Measurements from ENCODE around the gene CYB5RL.
"Not testable (repeated sequence)": the region's sequence is repeated elsewhere in the genome, so short reads cannot be mapped to it uniquely, and the experiment has no call there.

Gene CYB5RL, protein sequence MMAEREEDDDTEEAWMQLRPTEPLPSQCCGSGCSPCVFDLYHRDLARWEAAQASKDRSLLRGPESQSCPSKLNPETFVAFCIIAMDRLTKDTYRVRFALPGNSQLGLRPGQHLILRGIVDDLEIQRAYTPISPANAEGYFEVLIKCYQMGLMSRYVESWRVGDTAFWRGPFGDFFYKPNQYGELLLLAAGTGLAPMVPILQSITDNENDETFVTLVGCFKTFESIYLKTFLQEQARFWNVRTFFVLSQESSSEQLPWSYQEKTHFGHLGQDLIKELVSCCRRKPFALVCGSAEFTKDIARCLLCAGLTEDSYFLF

DNA sequence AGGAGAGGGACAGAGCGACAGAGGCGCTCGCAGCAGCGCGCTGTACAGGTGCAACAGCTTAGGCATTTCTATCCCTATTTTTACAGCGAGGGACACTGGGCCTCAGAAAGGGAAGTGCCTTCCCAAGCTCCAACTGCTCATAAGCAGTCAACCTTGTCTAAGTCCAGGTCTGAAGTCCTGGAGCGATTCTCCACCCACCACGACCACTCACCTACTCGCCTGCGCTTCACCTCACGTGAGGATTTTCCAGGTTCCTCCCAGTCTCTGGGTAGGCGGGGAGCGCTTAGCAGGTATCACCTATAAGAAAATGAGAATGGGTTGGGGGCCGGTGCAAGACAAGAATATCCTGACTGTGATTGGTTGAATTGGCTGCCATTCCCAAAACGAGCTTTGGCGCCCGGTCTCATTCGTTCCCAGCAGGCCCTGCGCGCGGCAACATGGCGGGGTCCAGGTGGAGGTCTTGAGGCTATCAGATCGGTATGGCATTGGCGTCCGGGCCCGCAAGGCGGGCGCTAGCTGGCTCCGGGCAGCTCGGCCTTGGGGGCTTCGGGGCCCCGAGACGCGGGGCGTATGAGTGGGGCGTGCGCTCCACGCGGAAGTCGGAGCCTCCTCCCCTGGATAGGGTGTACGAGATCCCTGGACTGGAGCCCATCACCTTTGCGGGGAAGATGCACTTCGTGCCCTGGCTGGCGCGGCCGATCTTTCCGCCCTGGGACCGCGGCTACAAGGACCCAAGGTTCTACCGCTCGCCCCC, at the start of gene CYB5RL, which contains the start of gene MRPL37:
Gene CYB5RL, minus strand, starts transcription at position 266 of the 754 bp plus-strand sequence. CDS start 4,414 bp downstream, outside the sequence.
Gene MRPL37, plus strand, starts transcription at position 403 of the 754 bp plus-strand sequence. Its CDS starts 77 bp downstream, at position 480.
- DNase-seq (ENCODE audit: low read depth), result peak; percentile 85

DNA sequence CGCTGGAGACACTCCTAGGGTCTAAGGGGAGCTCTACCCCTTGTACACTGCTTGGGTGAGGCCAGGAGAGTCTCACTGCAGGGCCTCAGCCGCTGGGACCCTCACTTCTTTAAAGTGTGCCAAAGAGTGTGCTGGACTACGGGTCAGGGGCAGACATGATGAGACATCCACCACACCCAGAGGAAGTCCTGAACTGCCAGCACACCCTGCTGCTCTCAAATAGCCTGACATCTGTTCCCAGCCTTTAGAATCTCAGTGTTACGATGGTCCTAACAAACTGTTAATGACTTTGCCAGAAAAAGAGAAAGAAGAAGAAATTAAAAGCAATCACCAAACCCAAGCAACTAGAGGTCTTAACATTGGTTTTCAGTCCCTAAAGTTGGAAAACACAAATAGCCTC, 49.1 kb upstream of the CYB5RL start:
- DNase-seq (ENCODE audit: low read depth), result no peak

DNA sequence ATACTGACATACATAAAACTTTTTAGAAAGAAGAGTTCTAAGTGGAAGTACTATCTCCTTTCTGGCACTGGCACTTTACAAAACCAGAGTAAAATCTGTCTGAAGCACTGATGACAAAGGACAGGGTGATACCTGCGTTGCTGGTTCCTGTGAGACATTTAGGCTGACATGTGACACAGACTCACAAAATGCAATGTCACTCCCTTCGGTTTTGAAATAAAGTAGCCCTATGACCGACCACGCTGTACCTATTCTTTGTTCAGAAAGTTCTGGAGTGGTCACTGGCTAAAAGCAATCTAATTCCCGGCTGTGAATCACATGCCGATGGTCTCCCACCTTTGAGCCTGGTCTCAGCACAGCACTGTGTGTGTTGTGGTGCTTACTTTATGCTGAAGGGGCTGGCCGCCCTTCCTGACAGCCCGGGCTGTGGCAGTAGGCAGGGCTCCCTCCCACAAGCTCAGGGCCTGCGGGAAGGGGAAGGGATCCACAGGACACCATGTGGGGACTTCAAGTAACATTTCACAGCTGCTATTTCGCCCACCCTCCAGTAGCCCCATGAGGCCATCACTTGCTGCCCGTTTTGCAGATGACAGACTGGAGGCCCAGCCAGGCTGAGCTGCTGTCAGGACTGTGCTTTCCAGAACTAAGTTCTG, 48.2 kb upstream of the CYB5RL start:
- DNase-seq (ENCODE audit: low read depth), result no peak

DNA sequence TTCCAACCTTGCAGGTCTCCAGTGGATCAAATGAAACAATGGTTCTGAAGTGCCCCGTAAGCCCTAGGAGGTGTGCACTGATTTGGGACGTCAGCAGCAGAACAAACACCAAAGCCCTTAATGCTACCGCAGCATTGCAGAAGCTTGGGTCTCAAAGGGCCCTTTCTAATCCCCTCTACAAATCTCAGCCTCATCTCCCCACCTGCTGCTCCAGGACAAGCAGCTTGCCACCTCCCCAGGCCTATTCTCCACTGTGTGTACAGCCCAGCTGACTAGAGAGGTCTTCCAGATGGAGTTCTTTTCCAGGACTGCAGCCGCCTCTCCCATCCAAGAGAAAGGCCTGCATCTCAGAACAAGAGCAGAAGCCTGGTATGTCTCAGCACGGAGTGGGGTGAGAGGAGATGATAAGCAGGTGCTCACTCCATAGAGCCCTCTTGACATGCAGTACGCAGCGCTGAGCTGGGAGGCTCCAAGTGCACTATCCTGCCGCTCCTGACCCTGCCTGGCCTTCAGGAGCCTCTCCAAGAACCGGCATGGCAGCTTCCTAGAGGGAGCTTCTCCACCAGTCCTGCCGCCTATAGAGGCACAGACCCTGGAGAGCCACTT, 46.4 kb upstream of the CYB5RL start:
- no peak for DNase-seq (ENCODE audit: low read depth)

DNA sequence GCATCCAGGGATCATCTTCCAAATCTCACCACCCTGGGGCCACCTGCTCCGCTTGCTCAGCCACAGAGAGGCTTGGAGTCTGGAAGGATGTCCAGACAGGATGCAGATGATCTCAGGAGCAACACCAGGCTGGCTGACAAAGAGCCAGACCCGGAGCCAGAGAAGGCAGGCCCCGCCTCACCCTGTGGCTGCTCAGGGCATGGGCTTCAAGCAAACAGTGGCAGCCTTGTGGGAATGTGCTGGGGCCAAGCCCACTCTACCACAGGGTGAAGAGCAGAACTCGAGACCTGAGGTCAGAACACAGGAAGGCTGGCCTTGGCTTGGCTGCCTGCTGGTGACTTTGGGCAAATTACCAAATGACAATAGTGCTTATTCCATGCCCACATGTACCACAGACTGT, 45.7 kb upstream of the CYB5RL start:
- DNase-seq (ENCODE audit: low read depth), result no peak

DNA sequence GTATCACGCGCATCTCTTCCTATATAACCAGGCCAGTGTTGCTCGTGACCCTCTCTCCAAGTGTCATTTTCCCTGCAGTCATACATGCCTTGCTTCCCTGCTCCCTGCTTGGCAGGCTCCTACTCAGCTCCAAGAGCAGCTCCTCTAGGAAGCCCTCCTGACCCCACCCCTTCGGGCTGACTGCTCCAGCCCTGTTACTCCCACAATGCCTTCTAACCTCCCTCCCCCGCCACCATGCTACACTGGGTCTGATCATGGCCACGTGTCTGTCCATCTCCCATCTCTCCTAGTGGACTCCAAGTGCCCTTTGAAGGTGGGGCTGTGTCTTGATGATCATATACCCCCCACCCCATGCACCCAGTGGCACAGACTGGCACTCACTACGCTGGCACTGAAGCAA, 44.8 kb upstream of the CYB5RL start:
- no peak for DNase-seq (ENCODE audit: low read depth)

DNA sequence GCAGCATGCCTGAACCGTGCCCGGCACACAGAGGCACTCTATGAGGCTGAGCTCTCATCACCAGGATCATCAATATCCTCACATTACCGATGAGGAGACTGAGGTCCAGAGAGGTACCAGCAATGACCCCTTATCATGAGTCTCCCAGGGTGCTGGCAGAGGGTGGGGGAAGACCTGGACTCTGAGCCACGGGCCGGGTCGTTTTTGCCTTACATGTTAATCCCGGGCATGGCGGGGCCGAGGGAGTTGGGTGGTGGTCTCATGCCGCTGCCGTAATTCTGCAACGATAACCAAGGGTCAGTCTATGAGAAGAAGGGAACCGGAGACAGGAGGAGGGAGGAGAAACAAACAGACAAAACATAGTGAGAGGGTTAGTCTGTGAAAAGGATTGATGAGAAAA, 43.2 kb upstream of the CYB5RL start:
- no peak for DNase-seq (ENCODE audit: low read depth)

DNA sequence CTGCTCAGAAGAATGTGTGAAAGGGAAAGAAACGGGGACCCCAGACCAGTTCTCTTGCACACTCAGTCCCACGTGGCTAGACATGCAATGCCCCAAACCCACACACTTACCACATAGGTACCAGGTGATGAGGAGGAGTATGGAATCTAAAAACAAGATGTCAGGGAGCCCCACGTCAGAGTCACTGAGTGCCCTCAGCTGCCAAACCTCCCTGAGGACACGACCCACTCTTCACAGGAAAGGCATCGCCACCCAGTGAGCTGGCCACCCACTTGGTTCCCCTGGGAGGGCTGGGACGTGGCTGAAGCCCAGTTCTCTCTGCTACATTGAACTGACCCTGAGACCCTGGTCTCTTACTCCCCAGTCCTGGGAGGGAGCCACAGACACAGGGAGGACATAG, 41.5 kb upstream of the CYB5RL start:
- DNase-seq (ENCODE audit: low read depth), result no peak

DNA sequence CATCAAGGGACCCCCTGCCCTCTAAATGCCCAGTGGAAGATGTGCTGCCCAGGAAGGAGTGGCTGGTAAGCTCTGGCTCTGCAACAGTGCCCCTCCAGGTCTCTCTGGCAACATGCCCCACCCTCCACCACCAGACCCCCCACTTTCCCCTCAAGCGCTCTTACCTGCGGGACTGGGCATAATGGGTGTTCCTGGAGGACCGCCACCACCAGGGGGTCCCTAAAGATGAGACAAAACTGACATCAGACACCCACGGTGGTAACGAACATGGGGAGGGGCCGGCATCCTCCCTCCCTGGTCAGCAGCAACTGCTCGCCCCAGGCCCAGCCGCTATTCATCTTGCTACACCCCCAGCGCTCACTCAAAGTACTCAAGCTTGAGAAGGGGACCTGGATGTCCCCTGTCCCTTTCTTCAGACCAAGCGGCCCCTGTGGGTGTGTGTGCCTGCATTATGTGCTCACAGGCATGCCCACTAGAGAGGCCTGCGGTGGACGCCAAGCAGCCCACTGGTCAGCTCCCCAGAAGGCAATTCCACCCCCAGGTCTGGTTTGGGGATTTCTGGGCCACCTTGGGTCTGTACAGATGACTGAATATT, 41.0 kb upstream of the CYB5RL start:
- no peak for DNase-seq (ENCODE audit: low read depth)

DNA sequence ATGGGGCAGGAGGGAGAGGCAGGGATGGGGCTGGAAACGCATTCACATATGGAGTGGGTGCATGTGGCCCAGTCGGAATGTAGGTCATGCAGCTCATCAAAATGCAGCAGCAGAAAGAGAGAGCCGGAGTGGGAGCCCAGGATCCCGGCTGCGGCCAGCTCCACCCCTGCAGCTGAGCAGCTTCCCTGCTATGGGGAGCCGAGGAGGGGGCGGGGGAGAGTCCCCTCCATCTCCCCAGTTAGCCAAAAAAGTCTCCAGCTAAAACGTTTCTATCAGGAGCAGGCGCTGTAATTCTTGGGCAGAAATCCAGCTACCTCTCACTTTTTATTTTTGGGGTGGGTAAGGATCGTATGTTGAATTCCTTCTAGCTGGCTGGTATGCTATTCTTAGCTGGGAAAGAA, 39.8 kb upstream of the CYB5RL start:
- no peak for DNase-seq (ENCODE audit: low read depth)

DNA sequence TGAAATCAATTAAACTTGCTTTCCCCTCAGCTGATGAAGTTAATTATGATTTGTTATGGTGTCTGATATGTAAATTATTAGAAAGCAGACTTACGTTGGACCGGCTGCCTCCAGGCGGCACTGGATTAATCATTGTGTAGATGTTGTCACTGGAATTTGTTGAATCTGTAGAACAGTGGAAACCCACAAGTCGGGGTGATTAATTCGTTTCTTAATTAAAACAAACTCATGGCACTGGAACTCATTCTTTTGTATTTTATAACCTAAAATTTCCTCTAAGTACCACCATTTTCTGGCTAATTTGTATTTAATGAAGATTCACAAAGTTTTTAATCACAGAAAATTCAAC, 39.2 kb upstream of the CYB5RL start:
- DNase-seq (ENCODE audit: low read depth), result no peak

DNA sequence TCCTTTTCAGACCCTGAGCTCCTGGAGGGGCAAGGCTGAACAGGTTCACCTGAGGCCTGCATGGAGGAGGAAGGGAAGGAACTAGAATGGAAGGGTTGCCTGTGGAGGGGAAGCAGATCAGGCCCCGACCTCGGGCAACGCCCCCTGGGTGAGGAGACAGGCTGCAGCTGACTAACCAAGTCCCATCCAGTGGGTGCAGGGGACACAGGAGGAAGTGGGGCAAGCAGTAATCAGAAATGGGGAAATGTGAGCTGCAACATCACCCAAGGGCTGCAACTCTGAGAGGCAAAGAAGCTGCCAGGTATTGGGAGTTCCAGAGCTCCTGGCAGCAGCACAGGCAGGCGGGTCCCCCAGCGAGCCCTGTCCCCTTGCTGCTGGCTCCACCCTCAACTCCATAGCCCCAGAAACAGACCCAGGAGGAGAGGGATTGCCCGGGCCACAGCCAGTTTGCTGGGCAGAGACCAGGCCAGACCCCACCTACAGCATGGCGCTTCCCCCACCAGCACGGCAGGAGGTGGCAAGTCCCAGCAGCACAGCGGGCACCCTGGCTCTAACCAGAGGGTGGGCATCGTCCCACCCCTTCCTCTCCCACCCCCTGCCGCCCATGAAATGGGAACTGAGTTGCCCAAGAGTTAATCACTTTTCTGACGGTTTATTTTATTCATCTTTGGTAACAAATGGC, 38.7 kb upstream of the CYB5RL start:
- DNase-seq (ENCODE audit: low read depth), result no peak

DNA sequence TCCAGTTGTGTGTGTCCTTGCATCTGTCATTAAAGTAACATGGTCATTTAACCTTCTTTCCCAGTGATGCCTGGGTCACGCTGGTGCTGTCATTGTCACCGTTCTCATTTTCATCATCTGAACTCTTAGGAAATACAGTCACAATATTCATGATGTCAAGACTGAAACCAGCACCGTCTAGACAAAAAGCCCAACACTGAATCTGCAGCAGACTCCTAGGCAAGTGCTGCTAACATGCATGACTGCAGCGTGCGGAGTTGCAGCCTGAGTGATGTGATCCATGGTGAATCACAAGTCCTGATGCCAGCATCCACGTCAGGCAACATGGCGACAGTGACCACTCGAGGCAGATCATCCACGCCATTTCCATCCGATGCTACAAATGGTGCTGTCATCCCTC, 37.8 kb upstream of the CYB5RL start:
- no peak for DNase-seq (ENCODE audit: low read depth)

DNA sequence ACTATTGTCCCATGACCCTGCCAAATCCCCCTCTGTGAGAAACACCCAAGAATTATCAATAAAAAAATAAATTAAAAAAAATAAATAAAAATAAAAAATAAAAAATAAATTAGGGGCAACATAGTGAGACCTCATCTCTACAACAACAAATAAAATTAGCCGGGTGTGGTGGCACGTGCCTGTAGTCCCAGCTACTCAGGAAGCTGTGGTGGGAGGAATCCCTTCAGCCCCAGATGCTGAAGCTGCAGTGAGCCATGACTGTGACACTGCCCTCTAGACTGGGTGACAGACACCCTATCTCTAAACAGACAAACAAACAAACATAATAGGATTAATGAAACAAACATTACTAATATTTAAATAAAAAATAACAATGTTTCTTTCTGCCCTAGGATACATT, 34.5 kb upstream of the CYB5RL start:
- DNase-seq (ENCODE audit: low read depth), result no peak

DNA sequence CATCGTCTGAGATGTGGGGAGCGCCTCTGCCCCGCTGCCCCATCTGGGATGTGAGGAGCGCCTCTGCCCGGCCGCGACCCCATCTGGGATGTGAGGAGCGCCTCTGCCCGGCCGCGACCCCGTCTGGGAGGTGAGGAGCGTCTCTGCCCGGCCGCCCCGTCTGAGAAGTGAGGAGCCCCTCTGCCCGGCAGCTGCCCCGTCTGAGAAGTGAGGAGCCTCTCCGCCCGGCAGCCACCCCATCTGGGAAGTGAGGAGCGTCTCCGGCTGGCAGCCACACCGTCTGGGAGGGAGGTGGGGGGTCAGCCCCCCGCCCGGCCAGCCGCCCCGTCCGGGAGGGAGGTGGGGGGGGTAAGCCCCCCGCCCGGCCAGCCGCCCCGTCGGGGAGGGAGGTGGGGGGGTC, 33.4 kb upstream of the CYB5RL start:
- not testable (repeated sequence) for DNase-seq (ENCODE audit: low read depth)

DNA sequence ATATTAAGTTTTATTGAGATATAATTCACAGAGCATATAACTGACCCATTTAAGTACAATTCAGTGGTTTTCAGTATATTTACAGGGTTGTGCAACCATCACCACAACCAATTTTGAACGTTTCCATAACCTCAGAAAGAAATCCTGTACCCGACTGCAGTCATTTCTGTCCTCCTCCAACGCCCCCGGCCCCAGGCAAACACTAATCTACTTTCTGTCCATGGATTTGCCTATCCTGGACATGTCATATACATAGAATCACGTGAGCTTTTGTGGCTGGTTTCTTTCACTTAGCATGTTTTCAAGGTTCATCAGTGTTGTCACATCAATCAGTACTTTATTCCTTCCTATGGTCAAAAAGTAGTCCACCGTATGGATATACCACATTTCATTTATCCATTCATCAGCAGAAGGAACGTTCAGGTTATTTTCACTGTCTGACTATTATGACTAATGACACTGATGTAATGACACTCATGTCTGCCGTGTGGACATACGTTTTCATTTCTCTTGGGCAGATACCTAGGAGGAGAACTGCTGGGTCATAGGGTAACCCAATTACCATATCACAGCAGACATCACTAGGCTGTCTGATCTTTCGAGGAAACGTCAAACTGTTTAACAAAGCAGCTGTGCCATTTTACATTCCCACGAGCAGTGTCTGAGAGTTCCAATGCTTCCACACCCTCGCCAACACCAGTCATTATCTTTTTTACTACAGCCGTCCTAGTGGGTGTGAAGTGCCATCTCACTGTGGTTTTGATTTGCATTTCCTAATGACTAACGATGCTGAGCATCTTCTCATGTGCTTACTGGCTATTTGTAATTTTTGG, 30.9 kb upstream of the CYB5RL start:
- no peak for DNase-seq (ENCODE audit: low read depth)

DNA sequence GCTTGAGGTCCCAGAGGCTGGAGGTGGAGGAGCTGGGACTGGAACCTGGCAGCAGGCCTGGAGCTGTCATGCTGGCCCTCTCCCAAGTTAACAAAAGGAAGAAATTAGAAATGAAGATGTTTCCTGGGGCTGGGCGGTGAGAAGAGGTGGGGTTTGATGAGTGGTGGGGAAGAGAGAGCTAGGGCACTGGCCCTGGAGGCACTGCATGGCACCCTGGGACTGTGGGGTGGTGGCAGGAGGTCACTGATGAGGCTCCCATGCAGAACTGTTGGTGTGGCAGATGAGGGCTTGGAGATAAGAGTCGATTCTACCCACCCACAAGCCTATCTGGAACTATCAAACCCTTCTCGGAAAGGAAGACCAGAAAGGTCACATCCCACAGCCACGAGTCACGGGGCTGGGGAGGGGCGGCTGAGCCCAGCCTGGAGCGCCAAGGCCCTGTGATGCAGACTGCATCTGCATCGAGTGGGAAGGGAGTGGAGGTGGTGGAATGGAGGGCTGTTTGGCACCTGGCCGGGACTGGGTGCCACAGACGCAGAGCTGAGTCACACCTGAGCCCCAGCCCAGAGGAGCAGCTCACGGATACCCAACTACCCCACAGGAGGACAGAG, 29.6 kb upstream of the CYB5RL start:
- no peak for DNase-seq (ENCODE audit: low read depth)

DNA sequence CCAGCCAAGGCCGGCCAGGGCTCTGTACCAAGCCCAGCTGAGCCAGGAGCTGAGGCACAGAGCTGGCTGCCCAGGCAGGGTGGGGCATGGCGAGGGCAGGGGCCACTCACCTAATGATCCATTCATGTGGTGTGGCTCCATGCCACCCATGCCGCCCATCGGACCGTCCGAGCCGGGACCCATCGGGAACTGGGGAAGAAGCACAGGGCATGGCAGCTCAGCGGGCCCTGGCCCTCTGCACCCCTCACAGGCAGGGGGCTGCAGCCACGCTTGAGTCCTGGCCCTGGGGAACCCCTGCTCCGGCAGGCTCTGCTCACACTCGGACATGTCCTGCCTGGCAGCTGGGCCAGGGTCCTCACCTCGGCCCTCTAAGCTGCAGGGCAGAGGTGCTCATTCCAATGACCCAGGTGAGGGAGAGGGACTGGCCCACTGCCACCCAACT, 28.8 kb upstream of the CYB5RL start:
- DNase-seq (ENCODE audit: low read depth), result no peak

DNA sequence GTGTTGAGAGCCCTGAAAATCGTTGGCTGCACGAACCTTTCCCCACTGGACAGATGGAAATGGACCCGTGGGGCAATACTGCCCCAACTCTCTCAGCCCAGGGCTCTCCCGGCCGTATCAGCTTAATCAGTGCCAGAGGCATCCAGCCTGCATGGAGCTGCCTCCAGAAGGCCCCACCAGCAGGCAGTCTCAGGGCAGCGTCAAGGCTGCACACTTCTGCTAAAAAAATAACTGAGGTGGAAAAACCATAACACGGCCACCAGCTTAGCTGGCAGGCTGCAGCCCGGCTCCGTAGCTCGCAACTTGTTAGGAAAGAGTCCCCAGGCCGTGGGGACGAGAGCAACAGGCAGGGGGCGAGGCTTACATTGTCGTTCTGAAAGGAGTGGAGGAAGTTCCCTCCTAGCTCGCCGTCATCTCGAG, 28.1 kb upstream of the CYB5RL start:
- no peak for DNase-seq (ENCODE audit: low read depth)

DNA sequence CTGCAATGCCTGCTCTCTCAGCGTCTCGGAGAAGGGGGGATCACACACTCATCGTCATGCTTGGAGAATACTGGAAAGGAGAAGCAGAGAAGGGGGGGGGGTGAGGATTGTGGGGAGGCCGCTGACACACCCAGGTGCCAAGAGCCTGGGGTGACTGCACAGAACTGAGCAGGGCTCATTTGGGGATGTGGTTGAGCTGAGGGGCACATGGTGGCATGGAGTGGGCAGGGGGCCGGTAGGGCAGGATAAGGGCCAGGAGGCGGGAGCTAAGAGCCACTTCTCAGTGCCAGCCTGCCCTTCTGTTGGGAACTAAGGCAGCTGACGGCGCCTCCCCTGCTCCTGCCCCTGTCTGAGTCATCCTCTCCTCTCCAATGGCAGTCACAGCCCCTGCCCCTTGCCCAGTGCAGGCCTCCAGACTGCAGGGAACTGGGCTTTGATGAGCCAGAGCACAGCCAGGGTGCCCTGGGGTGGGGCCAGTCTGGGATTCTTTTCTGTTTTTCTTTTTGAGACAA, 27.3 kb upstream of the CYB5RL start:
- peak; percentile 20 for DNase-seq (ENCODE audit: low read depth)
